ENCODE results near the gene FAF1. TPM values are rescaled to one million over a fixed set of nuclear protein-coding genes. Genes with fewer than 3 reads are reported as not detected.

The FAF1 gene
- total and polyA plus RNA-seq, 2 donors (not counting 3 experiments of a cell fraction or from before 2014, with no cell fraction given) = 9.0 to 57.6 TPM

DNA sequence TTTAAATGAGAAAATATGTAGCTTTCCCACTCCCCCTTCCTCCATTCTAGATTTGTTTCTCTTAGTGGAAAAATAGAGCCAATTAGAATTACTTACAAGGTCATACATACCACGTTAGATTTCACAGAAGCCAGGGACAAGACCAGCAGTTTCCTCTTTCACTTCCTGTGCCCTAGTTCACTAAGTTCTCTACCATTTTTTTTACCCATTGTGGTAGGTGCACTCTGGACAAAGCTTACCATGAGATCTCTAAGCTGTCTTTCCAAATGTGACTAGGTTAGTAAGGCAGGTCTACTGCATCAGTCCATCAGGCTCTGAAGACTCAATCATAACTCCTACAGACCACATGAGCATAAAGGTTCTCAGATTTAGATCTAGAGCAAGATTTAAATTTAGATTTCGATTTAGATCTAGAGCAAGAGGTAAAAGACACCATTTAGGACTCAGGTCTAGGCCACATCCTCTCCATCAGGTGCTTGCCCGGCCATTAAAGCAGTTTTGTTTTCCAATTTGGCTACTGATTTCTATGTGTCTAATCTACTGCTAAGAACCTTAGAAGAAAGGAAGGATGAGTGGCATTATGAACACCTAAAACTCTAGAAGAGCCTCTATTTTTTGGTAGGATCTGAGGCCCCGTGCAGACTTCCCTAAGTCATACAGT, 235.3 kb downstream of the FAF1 start:
- Histone ChIP-seq H3K4me3 (replicated peaks in 1 of 3; ENCODE audit: insufficient read depth in 1 of 3, low read depth in 1 of 3, low read length in 3 of 3) (no peak overlapping the region), H3K9me1 (replicated peaks; ENCODE audit: control insufficient read depth, extremely low read depth, insufficient read depth, low read length) (no peaks in the 10 kb centered on the region), H4K20me1 (replicated peaks; ENCODE audit: control insufficient read depth, extremely low read depth, insufficient read depth, low read length) (no peaks in the 10 kb centered on the region), H3K79me2 (ENCODE audit: control insufficient read depth, insufficient read depth, low read length) (no peaks in the 10 kb centered on the region), H3K27ac (ENCODE audit: insufficient read depth, low read depth, low read length) (no peak overlapping the region), H3K9me3 (replicated peaks; ENCODE audit: control insufficient read depth, insufficient read depth, low read length) (no peaks in the 10 kb centered on the region), H3K27me3 (ENCODE audit: control insufficient read depth in 2 of 2, insufficient read depth in 2 of 2, low read length in 2 of 2) (no peaks in the 10 kb centered on the region), H3K9ac (replicated peaks; ENCODE audit: extremely low read depth, insufficient read depth, low read length) (no peak overlapping the region), H3K4me1 (ENCODE audit: control insufficient read depth, extremely low read depth, insufficient read depth, low read length) (peaks cover 5% of the 10 kb centered on the region), H3K36me3 (ENCODE audit: control insufficient read depth in 2 of 2, extremely low read depth in 1 of 2, insufficient read depth in 2 of 2, low read length in 2 of 2) (no peaks in the 10 kb centered on the region), H3K4me2 (ENCODE audit: insufficient read depth, low read length) (no peak overlapping the region), H2AFZ (ENCODE audit: low read depth, low read length) (no peak overlapping the region)
- POLR2A ChIA-PET = no interaction called here
- CTCF ChIA-PET = interaction anchor here (1.0 to 2.5 kb wide), 2 partner anchors 11 to 20 kb away, joined by 3 to 9 read pairs; no protein-coding TSS in a partner anchor
- intact Hi-C loops (cut with micrococcal nuclease) = no loop called here
- FAIRE-seq = peak; percentile 50
- TF ChIP-seq JUN (IDR thresholded peaks at IDR 0.05; ENCODE audit: borderline replicate concordance, insufficient read depth, insufficient read length, low read depth) = no peak
- no peak for TF ChIP-seq EZH2 (IDR thresholded peaks at IDR 0.05; ENCODE audit: borderline replicate concordance, low read depth, low read length, severe bottlenecking)
- no peak for TF ChIP-seq POLR2A (IDR thresholded peaks at IDR 0.05; ENCODE audit: low read depth, low read length)
- TF ChIP-seq MYC (IDR thresholded peaks at IDR 0.05; ENCODE audit: low read depth, low read length) = no peak
- TF ChIP-seq POLR2AphosphoS5 (IDR thresholded peaks at IDR 0.05; ENCODE audit: insufficient read depth, low read depth, low read length) = no peak
- TF ChIP-seq FOS (IDR thresholded peaks at IDR 0.05; ENCODE audit: borderline replicate concordance, insufficient read depth, low read length) = no peak
- TF ChIP-seq, protein P1, sequence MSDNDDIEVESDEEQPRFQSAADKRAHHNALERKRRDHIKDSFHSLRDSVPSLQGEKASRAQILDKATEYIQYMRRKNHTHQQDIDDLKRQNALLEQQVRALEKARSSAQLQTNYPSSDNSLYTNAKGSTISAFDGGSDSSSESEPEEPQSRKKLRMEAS (IDR thresholded peaks at IDR 0.05; ENCODE audit: insufficient read depth, insufficient read length) = no peak
- no peak for TF ChIP-seq GATA2 (IDR thresholded peaks at IDR 0.05; ENCODE audit: insufficient read depth, insufficient read length, low read depth, low read length)
- TF ChIP-seq, protein P2, sequence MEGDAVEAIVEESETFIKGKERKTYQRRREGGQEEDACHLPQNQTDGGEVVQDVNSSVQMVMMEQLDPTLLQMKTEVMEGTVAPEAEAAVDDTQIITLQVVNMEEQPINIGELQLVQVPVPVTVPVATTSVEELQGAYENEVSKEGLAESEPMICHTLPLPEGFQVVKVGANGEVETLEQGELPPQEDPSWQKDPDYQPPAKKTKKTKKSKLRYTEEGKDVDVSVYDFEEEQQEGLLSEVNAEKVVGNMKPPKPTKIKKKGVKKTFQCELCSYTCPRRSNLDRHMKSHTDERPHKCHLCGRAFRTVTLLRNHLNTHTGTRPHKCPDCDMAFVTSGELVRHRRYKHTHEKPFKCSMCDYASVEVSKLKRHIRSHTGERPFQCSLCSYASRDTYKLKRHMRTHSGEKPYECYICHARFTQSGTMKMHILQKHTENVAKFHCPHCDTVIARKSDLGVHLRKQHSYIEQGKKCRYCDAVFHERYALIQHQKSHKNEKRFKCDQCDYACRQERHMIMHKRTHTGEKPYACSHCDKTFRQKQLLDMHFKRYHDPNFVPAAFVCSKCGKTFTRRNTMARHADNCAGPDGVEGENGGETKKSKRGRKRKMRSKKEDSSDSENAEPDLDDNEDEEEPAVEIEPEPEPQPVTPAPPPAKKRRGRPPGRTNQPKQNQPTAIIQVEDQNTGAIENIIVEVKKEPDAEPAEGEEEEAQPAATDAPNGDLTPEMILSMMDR (IDR thresholded peaks at IDR 0.05; ENCODE audit: extremely low read depth in 1 of 2, insufficient read depth in 1 of 2, low read depth in 1 of 2, low read length in 2 of 2) = no peak
- dilution Hi-C loops (cut with MboI; ENCODE audit: extremely low pct_ligation_motif_present, low sequenced_read_pairs) = no loop called here
- peak; percentile 33 for DNase-seq (ENCODE audit: low read depth, low spot score)
- BruUV-seq (replicated peaks) = no TSS peak
